Measurements from ENCODE around the gene TAGLN.

The TAGLN gene

GRCh38 chr11:117170210-117170609 is 29.0 kb upstream of the TAGLN start:
- no peaks in the 10 kb centered on the region for H3K9me3 ChIP-seq (ENCODE audit: insufficient read depth, low read length)
- H3K27me3 ChIP-seq (ENCODE audit: low read depth, low read length): no peaks in the 10 kb centered on the region
- no peak overlapping the region for H3K4me2 ChIP-seq (ENCODE audit: low read length)
- H3K27ac ChIP-seq (ENCODE audit: low read length): no peak overlapping the region
- no peak overlapping the region for H3K4me3 ChIP-seq (ENCODE audit: low read length)
- peaks cover 40% of the 10 kb centered on the region for H3K36me3 ChIP-seq (replicated peaks; ENCODE audit: low read depth, low read length)
- H3K4me1 ChIP-seq (ENCODE audit: low read length): no peaks in the 10 kb centered on the region
- H4K20me1 ChIP-seq (ENCODE audit: insufficient read depth, low read length): no peaks in the 10 kb centered on the region
- H3K79me2 ChIP-seq (ENCODE audit: low read length): no peaks in the 10 kb centered on the region
- TF ChIP-seq CTCF (IDR thresholded peaks at IDR 0.05; ENCODE audit: low read depth, low read length): no peak
- TF ChIP-seq EZH2phosphoT487 (IDR thresholded peaks at IDR 0.05; ENCODE audit: low read depth): no peak
- no peak overlapping the region for H2AFZ ChIP-seq (ENCODE audit: low read depth, low read length)
- no peak overlapping the region for H3K9ac ChIP-seq (ENCODE audit: low read length)

GRCh38 chr11:117171007-117171403 is 28.2 kb upstream of the TAGLN start:
- peaks cover 37% of the 10 kb centered on the region for H3K36me3 ChIP-seq (replicated peaks; ENCODE audit: low read depth, low read length)
- H3K4me1 ChIP-seq (ENCODE audit: low read length): no peaks in the 10 kb centered on the region
- H3K79me2 ChIP-seq (ENCODE audit: low read length): no peaks in the 10 kb centered on the region
- TF ChIP-seq EZH2phosphoT487 (IDR thresholded peaks at IDR 0.05; ENCODE audit: low read depth): no peak
- H3K9ac ChIP-seq (ENCODE audit: low read length): no peak overlapping the region
- no peaks in the 10 kb centered on the region for H3K9me3 ChIP-seq (ENCODE audit: insufficient read depth, low read length)
- H3K27ac ChIP-seq (ENCODE audit: low read length): no peak overlapping the region
- no peak overlapping the region for H2AFZ ChIP-seq (ENCODE audit: low read depth, low read length)
- no peaks in the 10 kb centered on the region for H3K27me3 ChIP-seq (ENCODE audit: low read depth, low read length)
- no peak overlapping the region for H3K4me2 ChIP-seq (ENCODE audit: low read length)
- no peaks in the 10 kb centered on the region for H4K20me1 ChIP-seq (ENCODE audit: insufficient read depth, low read length)
- no peak overlapping the region for H3K4me3 ChIP-seq (ENCODE audit: low read length)

- Histone ChIP-seq H3K27ac (ENCODE audit: low read length) (no peak overlapping the region), H3K79me2 (ENCODE audit: low read length) (no peaks in the 10 kb centered on the region), H3K36me3 (replicated peaks; ENCODE audit: low read depth, low read length) (peaks cover 34% of the 10 kb centered on the region), H3K9ac (ENCODE audit: low read length) (no peak overlapping the region), H3K27me3 (ENCODE audit: low read depth, low read length) (no peaks in the 10 kb centered on the region), H2AFZ (ENCODE audit: low read depth, low read length) (no peak overlapping the region), H3K9me3 (ENCODE audit: insufficient read depth, low read length) (no peaks in the 10 kb centered on the region), H3K4me2 (ENCODE audit: low read length) (no peak overlapping the region), H3K4me1 (ENCODE audit: low read length) (no peaks in the 10 kb centered on the region), H4K20me1 (ENCODE audit: insufficient read depth, low read length) (no peaks in the 10 kb centered on the region), H3K4me3 (ENCODE audit: low read length) (no peak overlapping the region)
- TF ChIP-seq CTCF (IDR thresholded peaks at IDR 0.05; ENCODE audit: low read depth, low read length) (no peak), EZH2phosphoT487 (IDR thresholded peaks at IDR 0.05; ENCODE audit: low read depth) (no peak)
These were observed 27.6 kb upstream of the TAGLN start for GRCh38 chr11:117171404-117172061.

GRCh38 chr11:117172724-117173421 is 26.3 kb upstream of the TAGLN start:
- H3K9me3 ChIP-seq (ENCODE audit: insufficient read depth, low read length): no peaks in the 10 kb centered on the region
- no peak overlapping the region for H2AFZ ChIP-seq (ENCODE audit: low read depth, low read length)
- H3K36me3 ChIP-seq (replicated peaks; ENCODE audit: low read depth, low read length): peaks cover 29% of the 10 kb centered on the region
- H3K79me2 ChIP-seq (ENCODE audit: low read length): no peaks in the 10 kb centered on the region
- no peak overlapping the region for H3K9ac ChIP-seq (ENCODE audit: low read length)
- no peak overlapping the region for H3K4me2 ChIP-seq (ENCODE audit: low read length)
- TF ChIP-seq EZH2phosphoT487 (IDR thresholded peaks at IDR 0.05; ENCODE audit: low read depth) (no peak), CTCF (IDR thresholded peaks at IDR 0.05; ENCODE audit: low read depth, low read length) (no peak)
- H4K20me1 ChIP-seq (ENCODE audit: insufficient read depth, low read length): no peaks in the 10 kb centered on the region
- no peak overlapping the region for H3K4me3 ChIP-seq (ENCODE audit: low read length)
- no peak overlapping the region for H3K27ac ChIP-seq (ENCODE audit: low read length)
- no peaks in the 10 kb centered on the region for H3K27me3 ChIP-seq (ENCODE audit: low read depth, low read length)
- H3K4me1 ChIP-seq (ENCODE audit: low read length): peaks cover 1% of the 10 kb centered on the region; the same call in 1 of the 2 replicates

Measured in OCI-LY3 (cell line).